GM12892 (cell line): ENCODE data around the gene MX2.
A peak's percentile ranks its signal among the peaks of the same experiment; 100 is the strongest.
"Not testable (repeated sequence)": the region's sequence is repeated elsewhere in the genome, so short reads cannot be mapped to it uniquely, and the experiment has no call there.

Experiments used
- DNase-seq: peaks from one replicate; pipeline ENCODE4 v3.0.0; 2011; ENCODE audit not compliant: insufficient read length
- FAIRE-seq: peaks from 2 replicates; lab custom pipeline; 2011; peaks lifted over from hg19 to GRCh38; lab: Jason Lieb, UNC
- POLR2A ChIP-seq: IDR thresholded peaks from 2 replicates; pipeline ENCODE4 v1.6.1; 2011; ENCODE audit warnings: low read depth, low read length, control low read depth
- POLR2AphosphoS5 ChIP-seq: IDR thresholded peaks from 2 replicates; pipeline ENCODE4 v1.6.1; 2011; ENCODE audit warnings: low read depth, low read length, control low read depth
- TAF1 ChIP-seq: IDR thresholded peaks from 2 replicates; pipeline ENCODE4 v1.6.1; 2011; ENCODE audit warnings: low read depth, mild to moderate bottlenecking, control low read depth, low read length, borderline replicate concordance

Gene MX2

DNA sequence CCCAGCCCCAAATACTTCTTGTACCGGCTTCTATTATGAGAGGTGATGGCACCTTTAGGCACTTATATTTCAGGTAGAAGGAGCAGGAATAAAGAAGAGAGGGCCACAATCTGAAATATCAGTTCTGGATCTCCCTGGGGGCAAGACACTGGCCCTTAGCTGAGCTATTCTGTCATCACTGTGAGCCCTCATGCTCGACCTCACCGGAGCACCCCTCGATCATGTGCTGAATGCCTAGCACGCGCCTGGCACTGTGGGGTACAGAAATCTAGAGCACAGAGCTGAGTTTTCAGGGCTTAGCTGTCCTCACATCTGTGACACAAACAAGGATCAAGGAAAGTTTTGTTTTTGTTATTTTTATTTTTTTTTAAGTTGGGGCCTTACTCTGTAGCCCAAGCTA lies 56.6 kb downstream of the MX2 start:
- FAIRE-seq (no peak), DNase-seq (no peak)
- TF ChIP-seq POLR2A (no peak), POLR2AphosphoS5 (no peak), TAF1 (no peak)

DNA sequence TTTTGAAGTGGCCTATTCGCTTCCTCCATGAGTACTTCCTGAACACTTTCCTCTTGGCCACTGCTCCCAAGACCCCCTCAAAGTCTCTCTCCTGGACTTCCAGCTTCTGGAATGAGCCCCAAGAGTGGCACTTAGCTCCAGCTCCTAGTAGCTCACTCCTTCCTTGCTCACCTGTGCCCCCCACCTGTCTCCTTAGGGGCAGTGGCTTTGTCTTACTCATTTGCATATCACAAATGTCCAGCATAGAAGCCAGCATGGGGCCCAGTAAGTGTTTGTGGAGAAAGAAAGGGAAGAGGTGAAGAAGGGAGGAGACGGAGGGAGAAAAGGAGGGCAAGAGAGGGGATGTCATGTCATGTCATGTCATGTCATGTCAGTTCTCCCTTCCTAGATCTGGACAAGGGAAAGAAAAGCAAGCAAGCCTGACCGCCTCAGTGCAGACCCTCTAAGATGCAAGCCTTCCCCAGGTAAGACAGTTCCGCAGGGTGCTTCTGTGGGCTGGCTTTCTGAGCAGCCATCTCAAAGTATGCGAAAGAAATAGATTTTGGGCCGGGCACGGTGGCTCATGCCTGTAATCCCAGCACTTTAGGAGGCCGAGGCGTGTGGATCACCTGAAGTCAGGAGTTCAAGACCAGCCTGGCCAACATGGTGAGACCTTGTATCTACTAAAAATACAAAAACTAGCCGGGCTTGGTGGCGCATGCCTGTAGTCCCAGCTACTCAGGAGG lies 57.3 kb downstream of the MX2 start:
- DNase-seq (no peak), FAIRE-seq (no peak)
- no peak for TF ChIP-seq POLR2AphosphoS5
- no peak for TF ChIP-seq POLR2A
- no peak for TF ChIP-seq TAF1

DNA sequence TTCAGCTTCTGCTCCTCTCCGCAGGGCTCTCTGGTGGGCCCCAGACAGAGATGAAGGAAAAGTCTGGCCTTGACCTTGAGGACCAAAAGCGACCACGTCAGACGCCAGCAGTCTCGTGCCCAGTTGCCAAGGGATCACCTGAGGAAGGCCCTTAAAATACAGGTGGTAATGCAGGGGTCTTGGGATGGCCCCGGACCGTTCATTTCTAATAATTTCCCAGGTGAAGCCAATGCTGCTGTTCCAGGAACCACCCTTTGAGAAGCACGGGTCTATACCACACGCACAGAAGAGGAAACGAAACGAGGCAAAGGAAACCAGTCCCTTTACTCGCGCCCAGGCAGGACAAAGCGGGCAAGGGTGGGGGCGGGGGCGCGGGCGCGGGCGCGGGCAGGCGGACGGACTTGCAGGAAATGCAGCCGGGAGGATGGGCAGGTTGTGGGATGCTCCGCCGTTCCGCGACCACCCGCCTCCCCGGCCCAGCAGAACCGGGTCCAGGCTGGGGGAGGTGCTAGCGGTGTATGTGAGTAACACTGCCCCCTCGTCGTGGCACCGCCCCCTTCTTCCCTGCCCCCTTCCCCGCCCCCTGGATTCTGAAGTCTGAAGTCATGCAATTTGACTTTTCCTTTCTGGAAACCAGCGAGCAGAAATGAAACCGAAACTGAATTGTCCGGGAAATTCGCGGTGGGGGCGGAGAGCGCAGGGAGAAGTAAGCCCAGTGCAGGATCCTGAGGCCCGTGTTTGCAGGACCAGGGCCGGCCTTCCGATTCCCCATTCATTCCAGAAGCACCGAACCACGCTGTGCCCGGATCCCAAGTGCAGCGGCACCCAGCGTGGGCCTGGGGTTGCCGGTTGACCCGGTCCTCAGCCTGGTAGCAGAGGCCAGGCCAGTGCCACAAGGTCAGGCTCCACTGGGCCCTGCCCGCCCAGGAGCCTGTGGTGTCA lies 58.4 kb downstream of the MX2 start:
- TF ChIP-seq POLR2AphosphoS5 (no peak), POLR2A (peak; percentile 23; the same call in 1 of the 2 replicates)
- peak; percentile 89 for FAIRE-seq

GRCh38 chr21:41420998-41421397 lies 59.2 kb downstream of the MX2 start:
- not testable (repeated sequence) for FAIRE-seq, DNase-seq

More for the DNA sequence above, 58.4 kb downstream of the MX2 start:
- DNase-seq = peak; percentile 45

DNA sequence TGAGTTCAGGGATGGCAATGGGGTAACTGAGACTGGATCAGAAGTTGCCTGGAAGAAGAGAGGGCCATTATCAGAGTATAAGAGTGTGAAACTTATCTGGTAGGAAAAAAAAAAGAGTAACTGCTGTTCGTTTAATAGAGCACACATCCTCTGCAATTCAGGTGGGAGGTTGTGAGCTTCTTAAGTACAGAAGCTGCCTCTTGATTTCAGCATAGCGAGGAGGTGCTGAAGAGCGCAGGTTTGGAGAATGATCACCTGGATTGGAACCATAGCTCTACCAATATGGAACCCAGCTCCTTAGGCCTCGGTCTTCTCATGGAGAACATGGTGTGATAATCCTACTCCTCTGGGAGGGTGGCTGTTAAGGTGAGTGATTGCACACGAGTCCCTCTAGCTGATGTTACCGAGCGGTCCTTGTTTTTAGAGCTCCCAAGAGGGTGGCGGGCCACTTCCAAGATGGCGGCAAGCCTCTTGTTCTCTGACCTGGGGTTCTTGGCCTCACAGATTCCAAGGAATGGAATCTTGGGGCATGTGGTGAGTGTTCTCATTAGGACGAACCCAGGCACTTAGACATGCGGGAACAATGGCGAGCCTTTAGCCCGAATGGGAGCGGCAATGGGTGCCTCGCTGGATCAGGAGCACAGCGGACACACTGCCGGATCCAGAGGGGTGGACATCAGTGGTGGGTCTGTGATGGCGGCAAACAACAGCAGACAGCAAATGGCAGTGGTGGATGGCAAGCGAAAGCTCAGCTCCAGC lies 60.9 kb downstream of the MX2 start:
- DNase-seq (no peak), FAIRE-seq (no peak)
- no peak for TF ChIP-seq POLR2AphosphoS5

- FAIRE-seq, DNase-seq: not testable (repeated sequence)
Observed at GRCh38 chr21:41423305-41423636, 61.4 kb downstream of the MX2 start.

DNA sequence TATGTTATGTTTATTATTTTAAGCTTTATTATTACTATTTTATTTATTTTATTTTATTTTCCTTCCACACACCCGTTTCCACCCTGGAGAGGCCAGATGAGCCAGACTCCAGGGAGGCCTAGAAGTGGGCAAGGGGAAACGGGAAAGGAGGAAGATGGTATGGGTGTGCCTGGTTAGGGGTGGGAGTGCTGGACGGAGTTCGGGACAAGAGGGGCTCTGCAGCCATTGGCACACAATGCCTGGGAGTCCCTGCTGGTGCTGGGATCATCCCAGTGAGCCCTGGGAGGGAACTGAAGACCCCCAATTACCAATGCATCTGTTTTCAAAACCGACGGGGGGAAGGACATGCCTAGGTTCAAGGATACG lies 63.7 kb downstream of the MX2 start:
- DNase-seq (no peak), FAIRE-seq (no peak)
- no peak for TF ChIP-seq POLR2A
- TF ChIP-seq TAF1 = no peak
- no peak for TF ChIP-seq POLR2AphosphoS5

GRCh38 chr21:41425954-41426675 lies 64.3 kb downstream of the MX2 start, which contains the start of gene MX1:
TSS of gene MX1 (plus strand) at chr21:41426239. CDS start at chr21:41432071, 5,832 bp downstream.
- FAIRE-seq = peak; percentile 94
- peak; percentile 80 for DNase-seq
- TF ChIP-seq POLR2A (peak; percentile 92), POLR2AphosphoS5 (peak; percentile 98), TAF1 (peak; percentile 99)

GRCh38 chr21:41426676-41427404 lies 65.0 kb downstream of the MX2 start:
- FAIRE-seq = peak; percentile 88
- no peak for DNase-seq
- TF ChIP-seq TAF1 = no peak
- peak; percentile 64; the same call in 1 of the 2 replicates for TF ChIP-seq POLR2AphosphoS5
- peak; percentile 75 for TF ChIP-seq POLR2A

GRCh38 chr21:41427556-41427955 lies 65.7 kb downstream of the MX2 start:
- no peak for TF ChIP-seq POLR2A
- TF ChIP-seq POLR2AphosphoS5 = no peak
- no peak for TF ChIP-seq TAF1
- DNase-seq (no peak), FAIRE-seq (peak; percentile 24)
